DND-41 (cell line): ENCODE data around the gene TMEM62.
"Not testable (repeated sequence)": the region's sequence is repeated elsewhere in the genome, so short reads cannot be mapped to it uniquely, and the experiment has no call there.

Experiments used
- EZH2 ChIP-seq: IDR thresholded peaks from 3 replicates; pipeline ENCODE4 v1.6.1; 2012; ENCODE audit warnings: borderline replicate concordance, low read depth, mild to moderate bottlenecking, moderate library complexity, low read length, inconsistent platforms; ENCODE audit not compliant: severe bottlenecking
- TF ChIP-seq, protein P1 (sequence below): IDR thresholded peaks from 2 replicates; pipeline ENCODE4 v1.5.1; 2012; ENCODE audit warnings: borderline replicate concordance, low read length, moderate library complexity, mild to moderate bottlenecking; ENCODE audit not compliant: poor library complexity, severe bottlenecking; ENCODE audit errors: extremely low read depth

DNA sequence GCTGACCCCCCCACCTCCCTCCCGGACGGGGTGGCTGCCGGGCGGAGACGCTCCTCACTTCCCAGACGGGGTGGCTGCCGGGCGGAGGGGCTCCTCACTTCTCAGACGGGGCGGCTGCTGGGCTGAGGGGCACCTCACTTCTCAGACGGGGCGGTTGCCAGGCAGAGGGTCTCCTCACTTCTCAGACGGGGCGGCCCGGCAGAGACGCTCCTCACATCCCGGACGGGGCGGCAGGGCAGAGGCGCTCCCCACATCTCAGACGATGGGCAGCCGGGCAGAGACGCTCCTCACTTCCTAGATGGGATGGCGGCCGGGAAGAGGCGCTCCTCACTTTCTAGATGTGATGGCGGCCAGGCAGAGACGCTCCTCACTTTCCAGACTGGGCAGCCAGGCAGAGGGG is 33.9 kb downstream of the TMEM62 start:
- TF ChIP-seq EZH2 = not testable (repeated sequence)
- TF ChIP-seq, protein P1, sequence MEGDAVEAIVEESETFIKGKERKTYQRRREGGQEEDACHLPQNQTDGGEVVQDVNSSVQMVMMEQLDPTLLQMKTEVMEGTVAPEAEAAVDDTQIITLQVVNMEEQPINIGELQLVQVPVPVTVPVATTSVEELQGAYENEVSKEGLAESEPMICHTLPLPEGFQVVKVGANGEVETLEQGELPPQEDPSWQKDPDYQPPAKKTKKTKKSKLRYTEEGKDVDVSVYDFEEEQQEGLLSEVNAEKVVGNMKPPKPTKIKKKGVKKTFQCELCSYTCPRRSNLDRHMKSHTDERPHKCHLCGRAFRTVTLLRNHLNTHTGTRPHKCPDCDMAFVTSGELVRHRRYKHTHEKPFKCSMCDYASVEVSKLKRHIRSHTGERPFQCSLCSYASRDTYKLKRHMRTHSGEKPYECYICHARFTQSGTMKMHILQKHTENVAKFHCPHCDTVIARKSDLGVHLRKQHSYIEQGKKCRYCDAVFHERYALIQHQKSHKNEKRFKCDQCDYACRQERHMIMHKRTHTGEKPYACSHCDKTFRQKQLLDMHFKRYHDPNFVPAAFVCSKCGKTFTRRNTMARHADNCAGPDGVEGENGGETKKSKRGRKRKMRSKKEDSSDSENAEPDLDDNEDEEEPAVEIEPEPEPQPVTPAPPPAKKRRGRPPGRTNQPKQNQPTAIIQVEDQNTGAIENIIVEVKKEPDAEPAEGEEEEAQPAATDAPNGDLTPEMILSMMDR = not testable (repeated sequence)
